GM18526 (cell line): ENCODE results near the gene NRP1.

Experiments
- POLR2A ChIP-seq: IDR thresholded peaks from 3 replicates; pipeline ENCODE4 v1.6.1; 2011; ENCODE audit not compliant: insufficient read length; ENCODE audit errors: extremely low read depth

NRP1 gene

DNA sequence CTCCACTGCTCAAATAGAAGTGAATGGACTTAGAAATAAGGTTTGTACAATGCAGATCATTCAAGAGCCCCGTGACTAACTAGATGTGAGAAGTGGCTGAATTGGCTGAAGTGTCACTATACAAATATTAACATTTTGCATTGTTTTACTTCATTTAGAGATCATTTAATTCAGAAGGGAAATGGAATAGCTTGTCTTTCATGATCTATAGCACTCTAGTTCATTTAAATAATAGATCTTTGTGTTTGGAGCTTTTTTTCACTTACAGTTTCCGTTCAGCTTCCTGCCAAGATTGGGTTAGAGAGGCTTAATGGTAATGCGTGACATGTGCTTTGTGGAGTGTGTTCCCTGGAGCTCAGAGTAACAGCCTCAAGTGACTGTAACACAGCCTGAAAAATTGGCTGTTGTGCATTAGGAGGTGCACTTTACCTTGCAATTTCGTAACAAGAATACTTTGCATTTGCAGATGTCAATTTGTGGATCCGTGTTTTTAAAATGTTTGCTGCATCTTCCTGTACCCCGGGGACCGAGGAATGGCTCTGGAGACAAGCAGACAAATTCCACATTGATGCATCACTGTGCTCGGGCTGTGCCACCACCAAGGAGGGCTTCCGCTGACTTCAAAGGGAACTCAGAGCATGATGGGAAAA lies 170.3 kb downstream of the NRP1 start:
- no peak for TF ChIP-seq POLR2A

DNA sequence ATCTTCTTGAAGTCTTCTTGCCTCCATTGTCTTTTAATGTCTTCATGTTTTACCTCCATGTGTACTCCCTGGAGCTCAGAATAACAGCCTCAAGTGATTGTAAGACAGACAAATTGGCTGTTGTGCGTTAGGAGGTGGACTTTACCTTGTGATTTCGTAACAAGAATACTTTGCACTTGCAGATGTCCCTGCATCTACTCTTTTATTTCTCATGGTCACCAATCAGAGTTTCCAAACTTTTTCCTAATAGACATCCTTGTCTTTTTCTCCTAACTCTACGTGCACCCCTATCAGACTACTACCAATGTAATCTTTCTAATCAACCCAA lies 172.3 kb downstream of the NRP1 start:
- no peak for TF ChIP-seq POLR2A

DNA sequence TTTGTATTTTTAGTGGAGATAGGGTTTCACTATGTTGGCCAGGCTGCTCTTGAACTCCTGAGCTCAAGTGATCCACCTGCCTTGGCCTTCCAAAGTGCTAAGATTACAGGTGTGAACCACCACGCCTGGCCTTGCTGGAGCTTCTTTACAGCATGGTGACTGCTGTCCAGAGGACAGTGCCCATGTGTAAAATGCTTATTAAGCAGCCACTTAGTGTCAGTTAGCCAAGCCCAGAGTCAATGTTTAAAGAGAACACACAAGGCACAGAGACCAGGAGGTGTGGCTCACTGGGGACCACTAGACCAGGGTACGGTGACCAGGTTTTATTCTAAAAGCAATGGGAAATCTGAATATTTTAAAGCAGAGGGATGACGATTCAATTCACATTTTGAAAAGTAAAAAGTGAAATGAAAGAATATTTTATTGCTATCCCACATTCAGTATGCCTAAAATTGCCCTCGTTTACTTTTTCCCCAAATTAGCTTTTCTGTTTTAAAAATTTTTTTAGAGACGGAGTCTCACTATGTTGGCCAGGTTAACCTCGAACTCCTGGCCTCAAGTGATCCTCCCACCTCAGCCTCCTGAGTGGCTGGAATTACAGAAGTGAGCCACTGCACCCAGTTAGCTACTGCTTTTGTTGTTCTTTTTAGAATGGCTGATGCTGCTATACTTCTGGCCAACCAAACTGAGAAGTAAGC lies 172.8 kb downstream of the NRP1 start:
- TF ChIP-seq POLR2A, result no peak

DNA sequence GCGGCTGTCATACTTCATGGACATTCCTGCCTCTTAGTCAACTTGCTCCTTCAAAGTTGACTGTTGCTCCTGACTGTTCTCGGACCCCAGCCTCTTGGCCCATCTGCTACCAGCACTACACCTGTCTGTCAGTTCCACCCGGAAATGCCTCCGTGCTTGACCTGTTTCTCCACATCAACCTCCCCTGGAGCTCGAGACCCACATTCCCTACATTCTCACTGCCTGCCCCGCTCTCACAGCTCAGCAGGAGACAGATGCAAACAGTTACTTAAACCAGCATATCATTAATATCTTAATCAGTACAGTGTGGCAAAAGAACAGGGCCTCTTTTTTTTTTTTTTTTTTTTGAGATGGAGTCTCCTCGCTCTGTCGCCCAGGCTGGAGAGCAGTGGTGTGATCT lies 174.3 kb downstream of the NRP1 start:
- no peak for TF ChIP-seq POLR2A

DNA sequence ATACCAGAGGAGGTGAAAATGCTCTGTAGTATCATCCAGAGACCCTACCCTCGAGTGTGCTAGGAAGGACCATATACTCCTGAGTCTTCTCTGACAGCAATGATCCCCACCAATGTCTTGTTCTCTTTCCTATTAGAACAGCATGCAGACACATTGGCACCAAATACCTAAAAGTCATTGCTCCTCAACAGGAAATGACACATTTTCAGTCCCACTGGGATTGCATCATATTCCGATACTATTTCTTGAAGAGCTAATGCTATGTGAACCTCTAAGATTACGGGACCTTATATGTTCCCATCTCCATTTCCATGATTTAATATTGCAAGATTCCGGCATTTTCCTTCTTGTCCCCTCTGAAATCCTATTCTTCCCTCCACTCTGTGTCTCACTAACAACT lies 177.4 kb downstream of the NRP1 start:
- TF ChIP-seq POLR2A, result no peak

DNA sequence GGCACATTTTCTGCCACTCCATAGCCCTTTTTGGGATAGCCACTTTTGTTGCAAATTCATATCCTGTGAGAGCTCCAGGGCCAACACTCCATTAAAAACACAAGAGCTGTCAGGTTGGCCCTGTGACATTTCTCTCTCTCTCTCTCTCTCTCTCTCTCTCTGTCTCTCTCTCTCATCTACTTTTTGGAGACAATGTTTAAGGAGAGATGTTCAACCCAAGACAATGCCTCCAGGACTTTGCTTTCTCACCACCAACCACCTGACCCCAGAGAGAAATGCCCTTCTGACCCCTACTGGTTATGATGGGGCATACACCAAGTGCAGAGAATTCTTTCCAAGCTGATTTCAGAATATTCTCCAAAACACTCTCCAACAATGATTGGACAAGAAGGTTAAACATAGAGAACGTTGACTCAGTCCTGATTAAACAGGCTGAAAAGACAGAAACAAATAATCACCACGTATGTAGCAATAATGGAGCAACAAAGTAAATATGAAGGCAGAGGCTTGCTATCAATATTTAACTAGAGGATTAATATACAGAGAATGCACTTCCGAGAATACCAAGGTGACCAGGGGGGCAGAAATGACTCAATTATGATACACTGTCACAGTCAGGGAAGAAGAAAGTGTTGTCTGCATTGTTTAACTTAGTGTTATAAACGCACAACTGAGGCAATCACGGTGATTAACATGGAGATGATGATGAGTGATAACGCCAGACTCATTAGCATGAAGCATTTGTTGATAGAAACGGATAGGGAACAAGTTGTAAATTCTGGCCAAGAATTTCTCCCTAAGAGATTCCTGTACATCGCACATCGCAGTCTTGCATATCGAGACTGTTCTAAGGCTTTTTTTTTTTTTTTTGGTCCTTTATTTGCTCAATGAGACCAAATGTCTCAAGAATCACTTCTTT lies 178.5 kb downstream of the NRP1 start:
- TF ChIP-seq POLR2A, result no peak

DNA sequence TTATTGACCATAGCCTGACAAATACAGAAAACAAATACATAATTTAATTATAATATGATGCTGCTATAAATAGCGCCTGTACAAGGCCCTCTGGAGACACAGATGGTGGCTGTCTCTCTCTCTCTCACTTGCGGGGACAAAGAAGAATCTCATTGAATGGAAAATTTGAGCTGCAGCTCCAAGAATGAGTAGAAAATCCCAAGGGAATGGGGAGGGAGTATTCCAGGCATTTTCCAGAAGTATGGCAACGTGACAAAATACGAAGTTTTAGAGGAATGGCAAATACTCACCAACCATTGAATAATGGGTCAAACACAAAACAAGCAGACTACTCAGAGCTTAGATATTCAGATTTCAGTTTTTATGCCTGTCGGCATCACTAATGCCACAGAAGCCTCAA lies 179.9 kb downstream of the NRP1 start:
- TF ChIP-seq POLR2A, result no peak

DNA sequence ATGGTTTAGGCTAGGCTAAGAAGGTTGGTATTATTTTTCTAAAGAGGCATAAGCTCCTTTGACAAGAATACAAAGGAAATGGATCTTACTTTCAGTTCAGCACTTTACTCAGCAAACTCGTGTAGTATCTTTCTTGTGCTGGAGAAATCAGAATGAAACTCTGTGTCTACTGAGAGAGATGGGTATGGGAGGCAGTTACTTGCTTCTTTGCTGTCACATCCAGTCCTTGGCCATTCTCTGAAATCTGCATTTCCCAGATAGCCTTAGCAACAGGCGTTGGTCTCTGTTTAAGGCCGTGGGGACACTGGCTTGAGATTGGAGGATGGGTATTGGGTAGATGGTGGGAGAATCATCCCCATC lies 180.5 kb downstream of the NRP1 start:
- no peak for TF ChIP-seq POLR2A

DNA sequence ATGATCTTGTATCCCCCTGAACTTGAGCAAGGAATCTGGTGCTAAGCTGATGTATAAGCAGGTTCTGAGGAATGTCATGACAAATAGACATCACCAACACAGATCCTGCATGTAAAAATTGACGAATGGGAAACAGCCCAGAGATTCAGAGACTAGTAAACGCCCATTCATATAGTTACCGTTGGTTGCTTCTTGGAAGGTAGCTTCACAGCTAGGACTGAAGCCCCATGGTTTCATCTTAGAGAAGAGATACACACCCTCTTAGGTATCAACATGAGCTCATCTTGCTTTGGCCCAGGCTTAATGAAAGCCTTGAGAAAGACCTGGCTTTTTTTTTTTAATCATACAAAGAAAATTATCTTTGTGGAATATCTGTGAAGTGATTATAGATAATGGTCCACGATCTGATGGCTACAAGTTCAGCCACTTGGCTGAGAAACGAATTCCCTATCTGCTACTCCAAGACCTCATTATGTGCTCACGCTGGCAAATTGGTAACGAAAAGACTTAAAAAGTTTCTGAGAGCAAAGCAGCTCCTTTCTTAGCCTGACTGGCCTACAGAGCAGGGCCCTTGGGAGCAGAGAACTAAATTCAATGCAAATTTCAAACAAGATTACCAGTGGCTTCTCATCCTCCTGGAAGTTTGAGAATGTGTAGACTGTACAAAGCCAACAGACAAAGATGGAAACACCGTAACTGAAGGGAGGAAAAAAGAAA lies 181.1 kb downstream of the NRP1 start:
- no peak for TF ChIP-seq POLR2A

DNA sequence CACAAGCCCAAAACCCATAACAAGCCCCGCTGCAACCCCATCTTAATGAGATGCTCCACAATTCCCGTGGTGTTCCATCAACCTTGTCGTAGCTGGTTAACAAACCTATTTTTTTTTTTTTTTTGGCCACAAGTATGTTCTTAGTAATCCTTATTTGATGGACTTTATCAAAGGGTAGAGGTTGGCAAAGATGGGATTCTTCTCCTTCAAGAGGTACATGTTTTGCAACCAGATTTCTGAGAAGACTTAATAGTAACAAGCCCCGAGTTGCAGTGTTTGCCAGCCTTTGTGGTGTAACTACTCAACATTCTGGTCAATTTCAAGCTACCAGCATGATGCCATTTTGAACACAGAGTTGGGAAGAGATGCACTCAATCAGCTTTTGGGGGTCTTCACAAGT lies 181.7 kb downstream of the NRP1 start:
- TF ChIP-seq POLR2A, result no peak

DNA sequence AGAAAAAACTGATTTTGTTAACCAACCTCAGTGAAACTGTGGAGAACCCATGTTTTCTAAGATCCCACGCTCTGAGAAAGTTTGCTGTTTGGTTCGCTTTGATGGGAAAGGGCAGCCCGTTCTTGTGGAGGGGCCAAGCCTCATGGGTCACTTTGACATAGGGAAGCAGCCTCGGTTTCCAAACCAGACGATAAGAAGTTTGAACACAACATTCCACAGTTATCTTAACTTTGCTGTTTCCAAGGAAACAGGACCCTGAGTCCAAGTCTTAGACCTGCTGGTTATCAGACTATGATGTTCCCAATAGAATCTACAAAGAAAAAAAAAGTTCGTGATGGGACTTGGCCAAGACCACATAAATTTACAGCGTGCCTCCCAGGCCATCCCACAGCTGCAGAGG lies 182.3 kb downstream of the NRP1 start:
- TF ChIP-seq POLR2A, result no peak

DNA sequence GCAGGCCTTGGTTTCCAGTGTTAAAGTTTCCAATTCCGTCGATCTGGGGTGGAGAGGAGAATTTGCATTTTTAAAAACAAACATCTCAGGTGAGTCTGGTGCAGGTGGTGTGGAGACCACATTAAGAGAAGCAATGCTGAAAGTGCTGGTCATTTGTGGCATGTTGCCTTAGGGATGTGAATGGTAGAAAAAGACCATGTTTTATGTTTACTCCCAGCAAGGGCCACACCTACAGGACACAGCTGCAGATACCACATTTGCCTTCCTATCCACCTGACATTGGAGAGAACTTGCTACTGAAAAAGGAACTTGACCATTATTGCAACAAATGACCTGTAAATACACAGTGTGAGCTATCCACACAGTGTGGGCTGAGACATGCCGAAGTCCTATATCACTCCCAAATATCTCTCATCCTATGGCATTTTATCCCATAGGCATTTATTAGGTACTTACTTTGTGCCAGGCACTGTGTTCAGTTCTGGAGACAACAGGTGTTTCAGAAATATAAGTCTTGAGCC lies 183.1 kb downstream of the NRP1 start:
- no peak for TF ChIP-seq POLR2A

DNA sequence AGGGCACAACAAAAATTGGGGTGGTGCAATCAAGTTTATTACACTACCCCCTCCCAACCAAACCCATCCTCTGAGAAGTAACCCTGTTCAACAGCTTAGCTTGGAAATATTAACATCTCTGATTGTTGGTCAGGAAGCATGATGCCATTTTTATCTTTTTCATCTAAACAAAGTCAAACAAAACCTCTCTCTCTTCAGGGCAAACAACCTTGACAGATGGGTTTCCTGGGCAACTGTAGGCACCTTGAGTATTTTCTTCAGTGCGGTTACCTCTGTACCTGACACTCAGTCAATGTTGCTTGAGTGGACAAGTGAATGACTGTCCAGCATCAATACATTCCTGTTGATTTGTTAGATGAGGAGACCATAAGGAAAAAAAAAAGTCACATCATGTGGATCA lies 183.6 kb downstream of the NRP1 start:
- no peak for TF ChIP-seq POLR2A

DNA sequence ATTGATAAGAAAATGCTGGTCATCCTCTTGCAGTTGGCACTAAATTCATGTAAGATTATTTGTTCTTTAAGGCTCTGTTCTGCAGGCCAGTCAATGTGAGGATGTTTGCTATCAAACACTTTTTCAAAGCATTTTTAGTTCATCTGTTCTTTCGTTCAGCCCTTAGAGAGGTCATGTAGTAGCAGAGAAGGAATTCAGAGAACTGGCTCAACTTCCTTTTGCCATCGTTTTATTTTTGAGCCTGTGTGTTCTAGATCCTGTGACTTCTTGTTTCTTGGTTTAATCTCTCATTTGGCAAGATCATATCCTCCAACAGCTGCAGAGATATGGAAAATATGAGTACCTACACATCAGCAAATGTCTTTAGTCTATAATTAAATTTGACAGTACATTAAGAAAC lies 184.3 kb downstream of the NRP1 start:
- no peak for TF ChIP-seq POLR2A

DNA sequence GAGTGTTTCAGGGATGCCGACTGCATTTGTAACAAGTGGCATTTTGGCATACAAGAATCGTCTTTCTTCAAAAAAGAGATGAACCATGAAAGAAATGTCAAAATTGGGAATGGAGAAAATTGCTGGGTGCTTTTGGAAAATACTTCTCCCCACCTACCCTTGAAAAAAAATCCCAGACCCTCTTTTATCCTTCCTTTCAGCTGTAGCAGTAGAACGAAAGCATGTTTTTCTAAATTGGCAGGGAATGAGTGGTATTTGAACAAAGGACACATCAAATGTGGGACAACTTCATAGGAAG lies 187.5 kb downstream of the NRP1 start:
- no peak for TF ChIP-seq POLR2A
